Retina (tissue), 1 donor: ENCODE results near the gene CLDN2.

Source experiments
- DNase-seq: peaks from one replicate; pipeline ENCODE4 v3.0.0-alpha.2; 2016

Gene CLDN2

DNA sequence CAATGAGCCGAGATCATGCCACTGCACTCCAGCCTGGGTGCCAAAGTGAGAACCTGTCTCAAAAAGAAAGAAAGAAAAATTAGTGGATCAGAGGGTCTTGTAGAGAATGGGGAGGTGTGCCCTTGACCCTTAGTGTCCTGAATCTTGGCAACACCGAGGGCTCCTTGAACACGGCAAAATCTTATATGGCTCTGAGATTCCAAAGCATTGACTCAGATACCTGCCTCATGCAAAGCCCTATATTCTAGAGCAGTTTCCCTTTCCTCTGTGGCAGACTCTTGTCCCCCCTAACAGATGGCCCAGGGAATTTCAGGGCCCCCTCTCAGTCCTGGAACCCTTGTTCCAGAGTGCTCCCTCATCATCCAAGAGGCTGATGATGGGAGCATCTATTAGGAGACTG, 6.8 kb downstream of the CLDN2 start:
- DNase-seq: no peak

DNA sequence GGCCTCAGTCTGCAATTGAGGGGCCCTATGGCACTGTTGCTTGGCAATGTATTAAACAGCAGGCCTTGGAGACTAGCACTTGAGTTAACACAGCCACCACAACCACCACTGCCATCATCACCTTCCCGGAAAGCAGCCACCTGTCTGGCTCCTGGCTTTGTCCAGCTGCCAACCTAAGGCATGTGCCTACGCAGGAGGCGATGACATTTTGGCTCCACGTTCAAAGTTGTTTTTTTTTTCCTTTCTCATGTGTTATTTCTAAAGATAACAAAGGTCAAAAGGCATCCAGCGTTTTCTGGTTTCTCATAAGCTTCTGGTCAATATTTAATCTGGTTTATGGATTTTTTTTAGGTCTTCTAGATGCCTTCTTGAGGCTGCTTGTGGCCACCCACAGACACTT, 7.5 kb downstream of the CLDN2 start:
- DNase-seq: no peak

GRCh38 chrX:106928227-106928626, 8.0 kb downstream of the CLDN2 start:
- DNase-seq: no peak

GRCh38 chrX:106931831-106932491, 11.8 kb downstream of the CLDN2 start:
- no peak for DNase-seq

- DNase-seq: no peak
Observed at GRCh38 chrX:106932492-106932923, 12.3 kb downstream of the CLDN2 start.

DNA sequence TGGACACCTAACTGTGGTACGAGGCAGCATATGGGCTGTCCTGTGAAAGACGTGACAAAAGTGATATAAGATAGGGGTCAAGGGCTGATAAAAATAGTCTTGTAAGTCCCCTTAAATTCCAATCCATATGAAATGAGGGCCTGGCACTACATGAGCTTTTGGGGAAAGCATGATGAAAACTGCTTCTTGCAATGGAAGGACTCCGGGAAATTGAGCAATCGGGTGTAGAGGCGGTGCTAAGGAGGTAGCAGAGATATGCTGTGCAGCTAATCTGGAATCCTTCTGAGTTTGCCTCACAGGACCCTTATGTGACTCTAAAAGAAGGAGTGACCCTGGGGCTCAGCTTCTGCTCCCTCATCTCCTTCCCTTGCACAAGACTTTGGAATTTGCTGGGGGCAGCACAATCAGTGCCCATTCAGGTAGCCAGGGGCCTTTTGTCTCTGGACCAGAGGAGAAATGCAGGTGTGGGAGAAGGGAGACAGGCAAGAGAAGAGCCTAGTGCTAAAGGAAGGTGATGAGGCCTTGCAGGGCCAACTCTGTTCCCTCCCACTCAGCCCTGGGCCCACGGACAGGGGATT, 12.8 kb downstream of the CLDN2 start:
- DNase-seq: no peak

DNA sequence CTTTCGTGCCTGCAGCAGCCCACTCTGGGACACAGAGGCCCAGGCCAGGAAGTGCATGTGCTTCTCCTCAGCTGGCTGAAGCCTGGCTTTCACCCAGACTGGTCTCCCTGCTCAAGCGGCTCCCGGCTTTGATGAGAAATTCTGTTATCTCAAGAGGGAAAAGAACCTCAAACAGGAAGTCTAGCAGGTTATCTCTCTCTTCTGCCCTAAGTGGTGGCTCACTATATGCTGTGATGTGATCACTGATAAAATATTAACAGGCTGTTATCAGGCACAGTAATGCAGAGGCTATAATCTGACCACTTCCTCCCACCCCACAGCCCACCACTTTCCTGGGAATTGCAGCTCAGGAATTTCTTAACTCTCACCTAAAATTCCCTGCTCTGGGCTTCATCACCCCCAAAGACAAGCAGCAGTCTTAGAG, 13.3 kb downstream of the CLDN2 start:
- DNase-seq: no peak

GRCh38 chrX:106935175-106935574, 15.0 kb downstream of the CLDN2 start:
- no peak for DNase-seq

- DNase-seq: no peak
Observed at GRCh38 chrX:106936246-106936645, 16.0 kb downstream of the CLDN2 start.

DNA sequence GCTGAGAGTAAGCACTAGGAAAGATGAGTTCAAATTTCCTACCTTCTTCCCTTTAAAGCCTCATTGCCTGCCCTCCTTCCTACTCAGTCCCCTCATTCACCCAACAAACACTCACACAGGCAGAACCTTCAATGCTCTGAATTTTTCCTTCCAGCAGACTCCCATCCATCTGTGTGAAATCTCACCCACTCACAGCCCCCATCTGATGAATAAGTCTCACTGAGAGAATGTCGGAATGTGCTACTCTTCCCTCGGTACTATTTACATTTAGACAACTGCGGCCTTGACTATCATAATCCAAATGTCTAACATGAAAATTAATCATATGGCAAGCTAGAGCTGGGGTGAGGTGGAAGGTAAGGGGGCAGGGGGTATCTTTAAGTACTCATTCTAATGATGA, 19.4 kb downstream of the CLDN2 start:
- DNase-seq: no peak

GRCh38 chrX:106940068-106940467, 19.9 kb downstream of the CLDN2 start:
- DNase-seq: no peak

GRCh38 chrX:106946464-106946863, 26.3 kb downstream of the CLDN2 start:
- DNase-seq: no peak

- no peak for DNase-seq
Observed at GRCh38 chrX:106948641-106949040, 28.4 kb downstream of the CLDN2 start.

DNA sequence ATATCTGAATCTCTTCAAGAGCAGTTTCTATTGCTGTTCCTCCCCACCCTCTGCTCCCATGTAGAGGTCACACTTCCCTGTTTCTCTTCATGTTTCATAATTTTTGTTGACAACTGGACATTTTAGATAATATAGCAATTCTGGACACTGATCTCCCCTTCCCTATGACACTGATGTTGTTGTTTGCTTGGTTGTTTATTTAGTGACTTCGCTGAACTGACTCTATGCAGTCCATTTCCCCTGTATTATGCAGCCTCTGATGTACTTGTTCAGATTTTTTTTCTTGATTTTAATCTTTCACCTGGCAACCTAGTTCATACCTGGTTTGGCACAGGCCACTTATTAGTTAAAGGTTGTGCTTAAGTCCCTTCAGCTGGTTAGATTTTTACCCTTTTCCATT, 29.2 kb downstream of the CLDN2 start:
- no peak for DNase-seq

DNA sequence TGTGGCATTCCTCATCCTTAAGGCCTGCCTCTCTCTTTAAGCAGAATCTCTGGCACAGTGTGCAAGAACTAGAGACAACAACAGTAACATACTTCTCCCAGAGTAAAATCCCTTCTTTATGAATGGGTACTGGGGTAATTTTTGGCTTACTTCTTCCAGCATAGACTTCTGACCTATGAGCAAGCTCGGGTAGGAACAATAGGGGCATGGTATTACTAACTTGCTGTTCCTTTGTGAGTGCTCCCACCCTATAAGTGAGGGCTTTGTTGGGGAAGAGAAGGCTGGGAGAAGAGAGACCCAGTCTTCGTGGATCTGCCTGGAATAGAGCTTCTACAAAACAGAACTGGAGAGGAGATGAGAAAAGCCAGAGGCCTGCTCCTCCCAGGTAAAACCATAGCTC, 30.2 kb downstream of the CLDN2 start:
- DNase-seq: no peak

DNA sequence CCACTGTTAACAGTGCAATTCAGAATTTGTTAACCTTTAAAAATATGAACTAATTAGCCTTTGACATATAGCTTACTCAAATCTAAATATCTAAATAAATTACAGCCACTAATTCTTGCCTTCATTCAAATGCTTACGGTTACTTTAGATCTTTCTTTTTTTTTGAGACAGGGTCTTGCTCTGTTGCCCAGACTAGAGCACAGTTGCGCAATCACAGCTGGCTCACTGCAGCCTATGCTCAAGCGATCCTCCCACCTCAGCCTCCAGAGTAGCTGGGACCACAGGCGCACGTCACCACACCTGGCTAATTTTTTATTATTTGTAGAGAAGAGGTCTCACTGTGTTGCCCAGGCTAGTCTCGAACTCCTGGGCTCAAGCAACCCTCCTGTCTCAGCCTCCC, 31.0 kb downstream of the CLDN2 start:
- no peak for DNase-seq

DNA sequence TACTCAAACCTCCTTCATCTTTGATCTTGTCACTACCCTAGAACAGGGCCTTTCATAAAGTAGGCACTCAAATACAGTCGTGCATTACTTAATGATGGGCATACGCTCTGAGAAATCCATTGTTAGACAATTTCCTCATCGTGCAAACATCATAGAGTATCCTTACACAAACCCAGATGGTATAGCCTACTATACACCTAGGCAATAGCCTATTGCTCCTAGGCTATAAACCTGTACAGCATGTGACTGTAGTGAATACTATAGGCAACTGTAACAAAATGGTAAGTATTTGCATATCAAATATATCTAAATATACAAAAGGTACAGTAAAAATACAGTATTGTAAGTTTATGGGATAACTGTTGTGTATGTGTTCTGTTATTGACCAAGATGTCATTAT, 31.9 kb downstream of the CLDN2 start:
- DNase-seq: no peak

- no peak for DNase-seq
Observed at GRCh38 chrX:106952538-106952937, 32.3 kb downstream of the CLDN2 start.

DNA sequence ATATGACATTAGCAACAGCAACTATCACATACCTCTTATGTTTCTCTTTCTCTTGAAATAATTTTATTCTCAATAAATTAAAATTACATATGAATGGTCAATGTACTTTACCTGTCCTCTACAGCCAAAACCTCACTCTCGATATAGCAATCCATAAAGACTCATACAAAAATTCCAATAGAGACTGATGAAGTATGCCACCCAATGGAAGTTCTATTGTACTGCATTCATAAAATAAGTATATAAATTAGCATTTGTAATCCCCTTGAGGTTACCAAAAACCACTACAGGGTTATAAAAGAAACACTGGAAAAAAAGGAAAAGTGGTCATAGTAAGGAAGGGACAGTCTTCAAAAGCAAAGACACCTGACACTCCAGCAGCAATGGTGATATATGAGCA, 32.8 kb downstream of the CLDN2 start:
- no peak for DNase-seq

DNA sequence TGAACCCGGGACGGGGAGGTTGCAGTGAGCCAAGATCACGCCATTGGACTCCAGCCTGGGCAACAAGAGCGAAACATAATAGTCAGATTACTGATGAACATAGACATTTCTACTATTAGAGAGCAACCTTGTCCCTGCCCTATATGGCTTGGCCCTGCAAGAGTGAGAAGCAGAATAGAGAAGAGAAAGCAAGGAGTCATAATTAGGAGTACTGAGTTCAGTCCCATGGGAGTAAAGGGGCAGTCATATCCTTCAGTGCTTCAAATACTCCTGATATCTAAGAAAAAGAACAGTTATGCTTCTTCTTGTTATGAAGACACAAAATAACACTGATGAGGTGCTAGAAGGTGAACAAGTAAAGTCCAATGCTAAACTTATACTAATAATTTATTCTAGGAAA, 33.8 kb downstream of the CLDN2 start:
- no peak for DNase-seq

GRCh38 chrX:106955004-106955772, 35.0 kb downstream of the CLDN2 start:
- DNase-seq: no peak

- DNase-seq: no peak
Observed at GRCh38 chrX:106957856-106958255, 37.7 kb downstream of the CLDN2 start.

GRCh38 chrX:106959901-106960300, 39.7 kb downstream of the CLDN2 start:
- DNase-seq: no peak

- DNase-seq: no peak
Observed at GRCh38 chrX:106963111-106963510, 42.9 kb downstream of the CLDN2 start.
